KMS-11 (cell line): ENCODE data around the gene TMCO6.
A peak's percentile ranks its signal among the peaks of the same experiment; 100 is the strongest.

Source experiments
- H2AFZ ChIP-seq: fragments of 200-600 bp; sonication (generic); 2 replicates; pipeline ENCODE4 v1.6.1; 2016; ENCODE audit warnings: antibody characterized with exemption, mixed run types, low read depth
- H3K27ac ChIP-seq: fragments of 200-600 bp; sonication (generic); 2 replicates; pipeline ENCODE4 v1.6.1; 2016; ENCODE audit warnings: mild to moderate bottlenecking, mixed run types
- H3K27me3 ChIP-seq: fragments of 200-600 bp; sonication (generic); 2 replicates; pipeline ENCODE4 v1.6.1; 2017; ENCODE audit warnings: mild to moderate bottlenecking, low read depth, mixed run types, moderate library complexity; ENCODE audit not compliant: insufficient read depth
- H3K36me3 ChIP-seq: fragments of 200-600 bp; sonication (generic); 2 replicates; pipeline ENCODE4 v1.6.1; 2017; ENCODE audit warnings: mild to moderate bottlenecking, mixed run types; ENCODE audit not compliant: insufficient read depth
- H3K4me1 ChIP-seq: fragments of 200-600 bp; sonication (generic); 2 replicates; pipeline ENCODE4 v1.6.1; 2016; ENCODE audit warnings: mild to moderate bottlenecking, low read depth, mixed run types; ENCODE audit not compliant: poor library complexity, severe bottlenecking
- H3K4me2 ChIP-seq: fragments of 200-600 bp; sonication (generic); 2 replicates; pipeline ENCODE4 v1.7.0; 2016; ENCODE audit warnings: mild to moderate bottlenecking, mixed run types
- H3K4me3 ChIP-seq: fragments of 200-600 bp; sonication (generic); IDR thresholded peaks from 2 replicates; pipeline ENCODE4 v1.6.1; 2017; ENCODE audit warnings: low read depth, low read length, mixed read lengths; ENCODE audit not compliant: insufficient read depth
- H3K79me2 ChIP-seq: fragments of 200-600 bp; sonication (generic); 2 replicates; pipeline ENCODE4 v1.6.1; 2016; ENCODE audit warnings: low read depth, mixed run types; ENCODE audit not compliant: insufficient read depth
- H3K9ac ChIP-seq: fragments of 200-600 bp; sonication (generic); 2 replicates; pipeline ENCODE4 v1.6.1; 2016; ENCODE audit warnings: mild to moderate bottlenecking, mixed run types
- H4K20me1 ChIP-seq: fragments of 200-600 bp; sonication (generic); 2 replicates; pipeline ENCODE4 v1.6.1; 2016; ENCODE audit warnings: mild to moderate bottlenecking, mixed run types; ENCODE audit not compliant: insufficient read depth
- CTCF ChIP-seq: fragments of 200-600 bp; sonication (generic); conservative IDR thresholded peaks from 2 replicates; pipeline ENCODE4 v1.6.1; 2017; ENCODE audit warnings: low read depth, mild to moderate bottlenecking, antibody characterized with exemption, low read length, moderate library complexity, mixed read lengths

The TMCO6 gene

GRCh38 chr5:140633021-140633471 is 6.2 kb upstream of the TMCO6 start, which contains the start of gene CD14:
Gene CD14, minus strand, starts transcription at chr5:140633175. Its CDS starts 104 bp downstream, at chr5:140633071.
- H3K36me3 ChIP-seq: no peaks in the 10 kb centered on the region
- no peaks in the 10 kb centered on the region for H3K4me1 ChIP-seq
- no peak within 1 kb of the TSS for H2AFZ ChIP-seq
- no peak within 1 kb of the TSS for H3K9ac ChIP-seq
- no peaks in the 10 kb centered on the region for H4K20me1 ChIP-seq
- no peaks in the 10 kb centered on the region for H3K79me2 ChIP-seq
- no peak within 1 kb of the TSS for H3K27ac ChIP-seq
- no peak for TF ChIP-seq CTCF
- H3K4me2 ChIP-seq: no peak within 1 kb of the TSS
- no peaks in the 10 kb centered on the region for H3K27me3 ChIP-seq
- H3K4me3 ChIP-seq: no peak within 1 kb of the TSS

- Histone ChIP-seq H3K36me3 (no peaks in the 10 kb centered on the region), H2AFZ (no peak overlapping the region), H3K79me2 (no peaks in the 10 kb centered on the region), H4K20me1 (no peaks in the 10 kb centered on the region), H3K27ac (no peak overlapping the region), H3K4me1 (no peaks in the 10 kb centered on the region), H3K4me3 (no peak overlapping the region), H3K9ac (no peak overlapping the region), H3K27me3 (no peaks in the 10 kb centered on the region), H3K4me2 (no peak overlapping the region)
- TF ChIP-seq CTCF: no peak
Observed at GRCh38 chr5:140633501-140633900, 5.8 kb upstream of the TMCO6 start.

GRCh38 chr5:140634103-140634502 is 5.1 kb upstream of the TMCO6 start:
- no peak for TF ChIP-seq CTCF
- Histone ChIP-seq H3K27ac (no peak overlapping the region), H3K79me2 (no peaks in the 10 kb centered on the region), H3K4me1 (peaks cover 6% of the 10 kb centered on the region), H2AFZ (no peak overlapping the region), H4K20me1 (no peaks in the 10 kb centered on the region), H3K36me3 (no peaks in the 10 kb centered on the region), H3K4me3 (no peak overlapping the region), H3K27me3 (no peaks in the 10 kb centered on the region), H3K4me2 (no peak overlapping the region), H3K9ac (no peak overlapping the region)

GRCh38 chr5:140635291-140636257 is 3.7 kb upstream of the TMCO6 start:
- H3K36me3 ChIP-seq: no peaks in the 10 kb centered on the region
- H3K79me2 ChIP-seq: no peaks in the 10 kb centered on the region
- H3K27ac ChIP-seq: no peak overlapping the region
- H3K4me3 ChIP-seq: no peak overlapping the region
- H3K27me3 ChIP-seq: no peaks in the 10 kb centered on the region
- H3K4me1 ChIP-seq: peaks cover 12% of the 10 kb centered on the region
- peak; percentile 19; the same call in 1 of the 2 replicates for TF ChIP-seq CTCF
- no peaks in the 10 kb centered on the region for H4K20me1 ChIP-seq
- H2AFZ ChIP-seq: no peak overlapping the region
- no peak overlapping the region for H3K4me2 ChIP-seq
- H3K9ac ChIP-seq: no peak overlapping the region
